ENCODE data around the gene KLHL24.

- TF ChIP-seq CTCF (IDR thresholded peaks at IDR 0.05) (no peak), POLR2A (IDR thresholded peaks at IDR 0.05) (no peak)
These were observed 5.7 kb upstream of the KLHL24 start for GRCh38 chr3:183629546-183630301.

Data from testis (tissue), 2 donors.